ENCODE measurements around the gene TRIM28. TPM values are rescaled to one million over a fixed set of nuclear protein-coding genes. Genes with fewer than 3 reads are reported as not detected.
A peak's percentile ranks its signal among the peaks of the same experiment; 100 is the strongest.
"Not testable (repeated sequence)": the region's sequence is repeated elsewhere in the genome, so short reads cannot be mapped to it uniquely, and the experiment has no call there.

Gene TRIM28
- total RNA-seq, 4 donors from 2014 or later = 164 to 281 (median 196) TPM

GRCh38 chr19:58500242-58500641, 43.6 kb upstream of the TRIM28 start:
- peaks cover 0 to 5% (median 0%) of the 10 kb centered on the region in 4 donors for H3K9me3 ChIP-seq
- peaks cover 0 to 10% (median 6%) of the 10 kb centered on the region in 4 donors for H3K4me1 ChIP-seq
- TF ChIP-seq, protein P1, sequence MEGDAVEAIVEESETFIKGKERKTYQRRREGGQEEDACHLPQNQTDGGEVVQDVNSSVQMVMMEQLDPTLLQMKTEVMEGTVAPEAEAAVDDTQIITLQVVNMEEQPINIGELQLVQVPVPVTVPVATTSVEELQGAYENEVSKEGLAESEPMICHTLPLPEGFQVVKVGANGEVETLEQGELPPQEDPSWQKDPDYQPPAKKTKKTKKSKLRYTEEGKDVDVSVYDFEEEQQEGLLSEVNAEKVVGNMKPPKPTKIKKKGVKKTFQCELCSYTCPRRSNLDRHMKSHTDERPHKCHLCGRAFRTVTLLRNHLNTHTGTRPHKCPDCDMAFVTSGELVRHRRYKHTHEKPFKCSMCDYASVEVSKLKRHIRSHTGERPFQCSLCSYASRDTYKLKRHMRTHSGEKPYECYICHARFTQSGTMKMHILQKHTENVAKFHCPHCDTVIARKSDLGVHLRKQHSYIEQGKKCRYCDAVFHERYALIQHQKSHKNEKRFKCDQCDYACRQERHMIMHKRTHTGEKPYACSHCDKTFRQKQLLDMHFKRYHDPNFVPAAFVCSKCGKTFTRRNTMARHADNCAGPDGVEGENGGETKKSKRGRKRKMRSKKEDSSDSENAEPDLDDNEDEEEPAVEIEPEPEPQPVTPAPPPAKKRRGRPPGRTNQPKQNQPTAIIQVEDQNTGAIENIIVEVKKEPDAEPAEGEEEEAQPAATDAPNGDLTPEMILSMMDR (IDR thresholded peaks at IDR 0.05) = no peak
- TF ChIP-seq POLR2A (IDR thresholded peaks at IDR 0.05) = no peak
- H3K27me3 ChIP-seq = no peaks in the 10 kb centered on the region
- H3K27ac ChIP-seq = no peak overlapping the region
- peak overlapping the region in 2 of 4 donors; percentile 51 to 60 for H3K4me3 ChIP-seq
- H3K36me3 ChIP-seq = no peaks in the 10 kb centered on the region
- no peak for DNase-seq

DNA sequence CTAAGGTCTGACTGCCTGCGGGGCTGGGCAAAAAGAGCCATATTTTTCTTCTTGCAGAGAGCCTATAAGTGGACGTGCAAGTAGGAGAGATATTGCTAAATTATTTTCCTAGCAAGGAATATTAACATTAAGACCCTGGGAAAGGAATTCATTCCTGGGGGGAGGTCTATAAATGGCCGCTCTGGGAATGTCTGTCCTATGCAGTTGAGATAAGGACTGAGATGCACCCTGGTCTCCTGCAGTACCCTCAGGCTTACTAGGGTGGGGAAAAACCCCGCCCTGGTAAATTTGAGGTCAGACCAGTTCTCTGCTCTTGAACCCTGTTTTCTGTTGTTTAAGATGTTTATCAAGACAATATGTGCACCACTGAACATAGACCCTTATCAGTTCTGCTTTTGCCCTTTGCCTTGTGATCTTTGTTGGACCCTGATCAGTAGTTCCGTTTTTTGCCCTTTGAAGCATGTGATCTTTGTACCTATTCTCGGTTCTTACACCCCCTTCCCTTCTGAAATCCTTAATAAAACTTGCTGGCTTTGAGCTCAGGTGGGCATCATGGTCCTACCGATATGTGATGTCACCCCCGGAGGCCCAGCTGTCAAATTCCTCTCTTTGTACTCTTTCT, 36.2 kb upstream of the TRIM28 start:
- H3K9me3 ChIP-seq, H3K27ac ChIP-seq, H3K4me1 ChIP-seq, H3K27me3 ChIP-seq, DNase-seq, H3K4me3 ChIP-seq, H3K36me3 ChIP-seq: not testable (repeated sequence)

GRCh38 chr19:58509731-58510083, 34.2 kb upstream of the TRIM28 start:
- DNase-seq = no peak
- Histone ChIP-seq H3K9me3 (no peaks in the 10 kb centered on the region), H3K27me3 (no peaks in the 10 kb centered on the region), H3K4me1 (peaks cover 0 to 21% (median 0%) of the 10 kb centered on the region in 4 donors), H3K4me3 (no peak overlapping the region), H3K36me3 (no peaks in the 10 kb centered on the region), H3K27ac (no peak overlapping the region)
- no peak for TF ChIP-seq POLR2A (IDR thresholded peaks at IDR 0.05)
- TF ChIP-seq, protein P1 (IDR thresholded peaks at IDR 0.05) = no peak

- Histone ChIP-seq H3K4me3 (no peak overlapping the region), H3K4me1 (peaks cover 0 to 25% (median 0%) of the 10 kb centered on the region in 4 donors), H3K27ac (no peak overlapping the region), H3K9me3 (no peaks in the 10 kb centered on the region), H3K27me3 (no peaks in the 10 kb centered on the region), H3K36me3 (no peaks in the 10 kb centered on the region)
- no peak for DNase-seq
- no peak for TF ChIP-seq POLR2A (IDR thresholded peaks at IDR 0.05)
- TF ChIP-seq, protein P1 (IDR thresholded peaks at IDR 0.05) = no peak
These were observed 33.6 kb upstream of the TRIM28 start for GRCh38 chr19:58510084-58510862.

GRCh38 chr19:58511353-58512208, 32.3 kb upstream of the TRIM28 start, which contains the start of gene SLC27A5:
TSS of gene SLC27A5 (minus strand) at chr19:58511992. CDS start at chr19:58511955, 37 bp downstream.
- no peaks in the 10 kb centered on the region for H3K9me3 ChIP-seq
- H3K36me3 ChIP-seq = peaks cover 0 to 10% (median 0%) of the 10 kb centered on the region in 3 donors
- DNase-seq = peak in 2 of 3 donors; percentile 65 to 70
- TF ChIP-seq POLR2A (IDR thresholded peaks at IDR 0.05) = no peak
- TF ChIP-seq, protein P1 (IDR thresholded peaks at IDR 0.05) = no peak
- H3K27ac ChIP-seq = peak within 1 kb of the TSS in 1 of 4 donors; percentile 65
- no peak within 1 kb of the TSS for H3K4me3 ChIP-seq
- H3K4me1 ChIP-seq = peaks cover 0 to 25% (median 0%) of the 10 kb centered on the region in 4 donors
- H3K27me3 ChIP-seq = no peaks in the 10 kb centered on the region
